ENCODE measurements around the gene QTRT2. TPM values are rescaled to one million over a fixed set of nuclear protein-coding genes. Genes with fewer than 3 reads are reported as not detected.

The QTRT2 gene
- total RNA-seq, 4 donors from 2014 or later, result 3.3 to 7.1 (median 6.9) TPM

DNA sequence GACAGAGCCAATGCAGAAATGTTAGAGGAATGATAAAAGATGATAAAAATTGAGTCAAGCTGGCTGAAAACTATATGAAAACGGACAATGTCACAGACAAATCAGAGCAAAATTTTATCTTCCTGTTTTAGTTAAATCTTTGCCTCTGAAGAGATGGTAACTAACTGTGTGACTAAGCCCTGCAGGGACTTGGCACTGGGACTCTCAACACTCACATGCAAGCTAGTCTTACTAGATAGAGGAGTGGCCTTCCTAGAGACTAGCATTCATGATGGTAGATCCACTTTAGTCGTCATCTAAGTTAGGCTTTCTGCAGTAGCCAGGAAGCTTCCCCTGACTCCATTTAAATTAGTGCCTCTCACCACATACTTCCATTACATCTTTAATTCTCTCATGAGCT, 4.3 kb upstream of the QTRT2 start:
- in situ Hi-C loops (cut with MboI; ENCODE audit: low sequenced_read_pairs in 4 of 4), result loop anchor here in 3 of 4 donors (10.0 to 25.0 kb wide), 5 partner anchors 207 to 1490 kb away; partner anchors contain the start of genes ATP6V1A (in 2 of the 3), NAA50 (in 2 of the 3), ATG3 (in 1 of the 3) and SLC35A5 (in 1 of the 3)
- H3K9me3 ChIP-seq, result no peaks in the 10 kb centered on the region
- H3K27ac ChIP-seq, result no peak overlapping the region
- H3K27me3 ChIP-seq, result no peaks in the 10 kb centered on the region
- DNase-seq (no peak), ATAC-seq (no peak)
- intact Hi-C loops (cut with DNase I; ENCODE audit: low total_unique reads), result loop anchor here (10.0 kb wide), 1 partner anchor 1037 kb away; a partner anchor contains a TSS
- TF ChIP-seq POLR2A (IDR thresholded peaks at IDR 0.05), result no peak
- TF ChIP-seq, protein P1, sequence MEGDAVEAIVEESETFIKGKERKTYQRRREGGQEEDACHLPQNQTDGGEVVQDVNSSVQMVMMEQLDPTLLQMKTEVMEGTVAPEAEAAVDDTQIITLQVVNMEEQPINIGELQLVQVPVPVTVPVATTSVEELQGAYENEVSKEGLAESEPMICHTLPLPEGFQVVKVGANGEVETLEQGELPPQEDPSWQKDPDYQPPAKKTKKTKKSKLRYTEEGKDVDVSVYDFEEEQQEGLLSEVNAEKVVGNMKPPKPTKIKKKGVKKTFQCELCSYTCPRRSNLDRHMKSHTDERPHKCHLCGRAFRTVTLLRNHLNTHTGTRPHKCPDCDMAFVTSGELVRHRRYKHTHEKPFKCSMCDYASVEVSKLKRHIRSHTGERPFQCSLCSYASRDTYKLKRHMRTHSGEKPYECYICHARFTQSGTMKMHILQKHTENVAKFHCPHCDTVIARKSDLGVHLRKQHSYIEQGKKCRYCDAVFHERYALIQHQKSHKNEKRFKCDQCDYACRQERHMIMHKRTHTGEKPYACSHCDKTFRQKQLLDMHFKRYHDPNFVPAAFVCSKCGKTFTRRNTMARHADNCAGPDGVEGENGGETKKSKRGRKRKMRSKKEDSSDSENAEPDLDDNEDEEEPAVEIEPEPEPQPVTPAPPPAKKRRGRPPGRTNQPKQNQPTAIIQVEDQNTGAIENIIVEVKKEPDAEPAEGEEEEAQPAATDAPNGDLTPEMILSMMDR (IDR thresholded peaks at IDR 0.05 in 4 of 5, conservative IDR thresholded peaks at IDR 0.05 in 1 of 5), result no peak
- peaks cover 2 to 8% of the 10 kb centered on the region in 2 donors for H3K4me1 ChIP-seq
- H3K36me3 ChIP-seq, result no peaks in the 10 kb centered on the region
- no peak overlapping the region for H3K4me3 ChIP-seq

DNA sequence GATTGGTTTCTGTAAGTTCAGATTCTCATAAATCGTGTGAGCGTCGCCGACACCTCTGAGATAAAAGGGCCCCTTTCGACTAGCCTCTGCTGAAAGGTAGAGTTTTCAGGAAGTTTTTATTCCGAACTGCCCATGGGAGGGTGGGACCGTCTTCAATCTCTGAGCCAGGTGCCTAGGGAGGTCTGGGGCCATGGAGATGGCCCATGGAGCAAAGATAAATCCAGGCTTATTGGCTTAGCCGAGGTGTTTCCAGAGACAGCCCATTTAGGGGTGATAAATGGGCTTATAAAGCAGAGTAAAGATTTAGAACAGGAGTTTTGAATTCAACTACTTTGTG, 442 bp downstream of the QTRT2 start:
- Histone ChIP-seq H3K27ac (peak overlapping the region; percentile 79 to 83 (median 82)), H3K4me1 (peaks cover 10 to 19% of the 10 kb centered on the region in 2 donors), H3K4me3 (peak overlapping the region; percentile 69 to 87 (median 78)), H3K36me3 (no peaks in the 10 kb centered on the region), H3K27me3 (no peaks in the 10 kb centered on the region), H3K9me3 (no peaks in the 10 kb centered on the region)
- in situ Hi-C loops (cut with MboI; ENCODE audit: low sequenced_read_pairs in 4 of 4) (loop anchor here in 3 of 4 donors (10.0 to 25.0 kb wide), 5 partner anchors 212 to 1495 kb away; partner anchors contain the start of genes ATP6V1A (in 2 of the 3), NAA50 (in 2 of the 3), ATG3 (in 1 of the 3) and SLC35A5 (in 1 of the 3)), intact Hi-C loops (cut with DNase I; ENCODE audit: low total_unique reads) (loop anchor here (2.0 to 10.0 kb wide), 4 partner anchors 218 to 1042 kb away; partner anchors contain the start of genes ATP6V1A, GRAMD1C, NAA50 and USF3)
- TF ChIP-seq POLR2A (IDR thresholded peaks at IDR 0.05), result no peak
- TF ChIP-seq, protein P1 (IDR thresholded peaks at IDR 0.05 in 4 of 5, conservative IDR thresholded peaks at IDR 0.05 in 1 of 5), result no peak
- DNase-seq (no peak), ATAC-seq (peak; percentile 9 to 13)

DNA sequence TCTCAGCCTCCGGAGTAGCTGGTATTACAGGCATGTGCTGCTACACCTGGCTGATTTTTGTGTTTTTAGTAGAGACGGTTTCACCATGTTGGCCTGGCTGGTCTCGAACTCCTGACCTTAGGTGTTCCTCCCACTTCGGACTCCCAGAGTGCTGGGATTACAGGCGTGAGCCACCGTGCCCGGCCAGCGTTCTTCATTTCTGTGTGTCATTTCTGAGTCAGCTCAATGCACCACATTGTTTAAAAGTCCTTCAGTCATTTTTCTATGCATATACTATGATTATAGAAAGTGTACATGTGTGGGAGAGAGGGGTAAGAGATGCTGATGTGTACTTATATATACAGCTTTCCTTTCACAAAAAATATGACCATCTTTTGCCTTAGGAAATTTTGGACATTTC, 2.1 kb downstream of the QTRT2 start:
- H3K4me3 ChIP-seq, result no peak overlapping the region
- ATAC-seq (no peak), DNase-seq (no peak)
- no peaks in the 10 kb centered on the region for H3K9me3 ChIP-seq
- intact Hi-C loops (cut with DNase I; ENCODE audit: low total_unique reads), result loop anchor here (5.0 to 10.0 kb wide), 2 partner anchors 311 to 1044 kb away; partner anchors contain the start of genes ATP6V1A and NAA50
- H3K36me3 ChIP-seq, result no peaks in the 10 kb centered on the region
- in situ Hi-C loops (cut with MboI; ENCODE audit: low sequenced_read_pairs in 4 of 4), result loop anchor here in 3 of 4 donors (10.0 to 25.0 kb wide), 5 partner anchors 214 to 1496 kb away; partner anchors contain the start of genes ATP6V1A (in 2 of the 3), NAA50 (in 2 of the 3), ATG3 (in 1 of the 3) and SLC35A5 (in 1 of the 3)
- no peak overlapping the region for H3K27ac ChIP-seq
- no peaks in the 10 kb centered on the region for H3K27me3 ChIP-seq
- H3K4me1 ChIP-seq, result peaks cover 10 to 19% of the 10 kb centered on the region in 2 donors
- TF ChIP-seq, protein P1 (IDR thresholded peaks at IDR 0.05 in 4 of 5, conservative IDR thresholded peaks at IDR 0.05 in 1 of 5), result no peak
- no peak for TF ChIP-seq POLR2A (IDR thresholded peaks at IDR 0.05)

DNA sequence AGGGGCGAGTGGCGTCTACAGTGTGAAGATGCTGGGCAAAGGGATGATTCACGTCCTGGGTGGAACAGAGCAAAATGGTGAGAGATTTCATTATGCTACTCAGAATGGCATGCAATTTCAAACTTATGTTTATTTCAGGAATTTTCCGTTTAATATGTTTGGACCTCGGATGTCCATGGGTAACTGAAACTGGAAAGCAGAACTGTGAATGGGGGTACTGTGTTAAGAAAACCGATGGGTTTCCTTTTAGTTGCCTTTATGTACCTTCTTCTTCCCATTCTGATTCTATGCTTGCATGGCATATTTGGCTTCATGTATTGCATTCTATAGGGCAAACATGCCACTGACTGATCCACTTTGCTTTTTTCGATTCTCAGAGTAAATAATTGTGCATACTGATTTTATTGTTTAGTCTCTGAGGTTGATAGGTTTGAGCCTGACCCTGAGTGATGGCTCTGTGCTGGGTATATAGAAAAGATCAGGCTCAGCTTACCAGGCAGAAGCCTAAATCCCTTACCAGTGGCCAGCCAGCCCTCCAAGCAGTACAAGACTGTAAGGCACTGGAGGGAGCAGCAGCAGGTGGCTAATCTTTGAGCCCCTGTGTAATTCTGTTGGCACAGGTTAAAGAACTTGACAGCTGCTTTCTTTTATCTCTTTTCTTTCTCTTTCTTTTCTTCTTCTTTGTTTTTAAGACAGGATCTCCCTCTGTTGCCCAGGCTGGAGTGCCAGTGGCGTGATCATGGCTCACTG, 4.5 kb downstream of the QTRT2 start:
- Histone ChIP-seq H3K9me3 (no peaks in the 10 kb centered on the region), H3K4me3 (no peak overlapping the region), H3K27ac (no peak overlapping the region), H3K4me1 (peaks cover 10 to 12% of the 10 kb centered on the region in 2 donors), H3K36me3 (peaks cover 0 to 11% of the 10 kb centered on the region in 2 donors), H3K27me3 (no peaks in the 10 kb centered on the region)
- intact Hi-C loops (cut with DNase I; ENCODE audit: low total_unique reads), result no loop called here
- in situ Hi-C loops (cut with MboI; ENCODE audit: low sequenced_read_pairs in 4 of 4), result loop anchor here in 3 of 4 donors (25.0 kb wide), 3 partner anchors 324 to 1499 kb away; partner anchors contain the start of genes ATP6V1A (in 2 of the 3), NAA50 (in 2 of the 3), ATG3 (in 1 of the 3) and SLC35A5 (in 1 of the 3)
- ATAC-seq, result no peak
- TF ChIP-seq, protein P1 (IDR thresholded peaks at IDR 0.05 in 4 of 5, conservative IDR thresholded peaks at IDR 0.05 in 1 of 5), result no peak
- TF ChIP-seq POLR2A (IDR thresholded peaks at IDR 0.05), result no peak
- no peak for DNase-seq
